IPS-20b (cell line): Measurements from ENCODE around the gene DAZAP1.

Experiments used
- H3K27ac ChIP-seq: one replicate; pipeline ENCODE4 v1.5.1; 2013; ENCODE audit warnings: low read length
- H3K27me3 ChIP-seq: 2 replicates; pipeline ENCODE4 v1.6.1; 2013; ENCODE audit warnings: mild to moderate bottlenecking, low read length, inconsistent platforms; ENCODE audit not compliant: insufficient read depth
- H3K36me3 ChIP-seq: 2 replicates; pipeline ENCODE4 v1.6.1; 2013; ENCODE audit warnings: low read depth, mild to moderate bottlenecking, inconsistent platforms, low read length, moderate library complexity; ENCODE audit not compliant: insufficient read depth
- H3K4me1 ChIP-seq: 2 replicates; pipeline ENCODE4 v1.6.1; 2013; ENCODE audit warnings: mild to moderate bottlenecking, control low read depth, inconsistent platforms, low read length, moderate library complexity; ENCODE audit not compliant: insufficient read depth
- H3K4me3 ChIP-seq: 2 replicates; pipeline ENCODE4 v1.5.1; 2013; ENCODE audit warnings: mild to moderate bottlenecking, low read length, inconsistent platforms
- H3K9ac ChIP-seq: 2 replicates; pipeline ENCODE4 v1.6.1; 2013; ENCODE audit warnings: low read depth, mild to moderate bottlenecking, inconsistent platforms, low read length, moderate library complexity
- H3K9me3 ChIP-seq: 2 replicates; pipeline ENCODE4 v1.6.1; 2013; ENCODE audit warnings: mild to moderate bottlenecking, low read depth, low read length, inconsistent platforms; ENCODE audit not compliant: insufficient read depth

Gene DAZAP1

DNA sequence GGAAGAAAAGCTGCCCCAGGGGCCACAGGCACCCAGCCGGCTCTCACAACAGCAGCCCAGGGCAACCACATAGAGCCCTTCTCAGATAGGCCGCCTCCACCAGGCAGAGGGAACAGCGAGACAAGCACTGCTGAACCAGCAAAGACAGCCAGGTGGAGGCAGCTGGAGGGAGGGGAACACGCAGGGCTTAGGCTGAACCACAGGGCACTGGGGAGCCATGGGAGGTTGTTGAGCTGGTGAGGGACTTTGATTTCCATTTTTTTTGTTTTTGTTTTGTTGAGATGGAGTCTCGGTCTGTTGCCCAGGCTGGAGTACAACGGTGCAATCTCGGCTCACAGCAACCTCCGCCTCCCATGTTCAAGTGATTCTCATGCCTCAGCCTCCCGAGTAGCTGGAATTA is 9.5 kb upstream of the DAZAP1 start:
- peaks cover 7% of the 10 kb centered on the region; the same call in 1 of the 2 replicates for H3K27me3 ChIP-seq

DNA sequence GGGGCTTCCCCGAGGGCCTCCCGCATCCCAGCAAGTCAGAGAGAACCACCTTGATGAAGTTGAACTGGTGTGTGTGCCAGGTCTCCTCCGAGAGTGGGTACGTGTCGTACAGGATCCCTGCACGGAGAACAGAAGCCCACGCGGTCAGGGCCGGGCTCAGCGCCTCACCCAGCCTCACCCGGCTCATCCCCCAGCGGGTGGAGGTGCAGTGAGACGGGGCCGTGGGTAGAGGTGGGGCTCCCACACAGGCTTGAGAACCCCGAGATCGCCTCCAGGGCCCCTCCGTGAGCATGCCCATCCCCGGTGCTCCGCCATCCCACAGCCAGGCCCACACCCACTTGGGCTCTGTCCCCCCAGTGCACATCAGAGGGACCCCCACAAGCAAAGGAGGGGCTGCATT is 8.3 kb upstream of the DAZAP1 start:
- peaks cover 7% of the 10 kb centered on the region; the same call in 1 of the 2 replicates for H3K27me3 ChIP-seq
- no peak overlapping the region for H3K27ac ChIP-seq
- H3K4me3 ChIP-seq = no peak overlapping the region
- no peaks in the 10 kb centered on the region for H3K9me3 ChIP-seq
- no peak overlapping the region for H3K9ac ChIP-seq
- H3K4me1 ChIP-seq = no peaks in the 10 kb centered on the region
- H3K36me3 ChIP-seq = no peaks in the 10 kb centered on the region

More for the DNA sequence above, 9.5 kb upstream of the DAZAP1 start:
- H3K27ac ChIP-seq = no peak overlapping the region
- no peaks in the 10 kb centered on the region for H3K9me3 ChIP-seq
- no peaks in the 10 kb centered on the region for H3K36me3 ChIP-seq
- H3K9ac ChIP-seq = no peak overlapping the region
- no peaks in the 10 kb centered on the region for H3K4me1 ChIP-seq
- H3K4me3 ChIP-seq = no peak overlapping the region

DNA sequence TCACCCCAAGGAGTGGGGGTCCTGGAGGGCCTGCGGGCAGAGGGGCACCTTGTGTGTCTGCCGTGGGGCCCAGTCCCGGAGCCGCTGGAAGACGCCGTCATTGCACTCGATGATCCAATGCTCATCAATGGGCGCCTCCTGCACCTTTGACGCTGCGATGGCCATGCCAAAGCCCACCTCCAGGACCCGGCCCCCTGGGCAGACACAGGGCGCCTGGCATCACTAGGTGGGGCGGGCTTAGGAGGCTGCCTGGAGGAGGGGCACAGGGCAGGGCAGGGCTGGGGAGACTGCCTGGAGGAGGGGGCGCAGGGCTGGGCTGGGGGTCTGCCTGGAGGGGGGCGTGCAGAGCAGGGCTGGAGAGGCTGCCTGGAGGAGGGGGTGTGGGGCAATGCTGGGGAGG is 7.6 kb upstream of the DAZAP1 start:
- H3K36me3 ChIP-seq = no peaks in the 10 kb centered on the region
- no peaks in the 10 kb centered on the region for H3K4me1 ChIP-seq
- H3K9ac ChIP-seq = no peak overlapping the region
- H3K4me3 ChIP-seq = no peak overlapping the region
- peaks cover 7% of the 10 kb centered on the region; the same call in 1 of the 2 replicates for H3K27me3 ChIP-seq
- H3K27ac ChIP-seq = no peak overlapping the region
- H3K9me3 ChIP-seq = no peaks in the 10 kb centered on the region

DNA sequence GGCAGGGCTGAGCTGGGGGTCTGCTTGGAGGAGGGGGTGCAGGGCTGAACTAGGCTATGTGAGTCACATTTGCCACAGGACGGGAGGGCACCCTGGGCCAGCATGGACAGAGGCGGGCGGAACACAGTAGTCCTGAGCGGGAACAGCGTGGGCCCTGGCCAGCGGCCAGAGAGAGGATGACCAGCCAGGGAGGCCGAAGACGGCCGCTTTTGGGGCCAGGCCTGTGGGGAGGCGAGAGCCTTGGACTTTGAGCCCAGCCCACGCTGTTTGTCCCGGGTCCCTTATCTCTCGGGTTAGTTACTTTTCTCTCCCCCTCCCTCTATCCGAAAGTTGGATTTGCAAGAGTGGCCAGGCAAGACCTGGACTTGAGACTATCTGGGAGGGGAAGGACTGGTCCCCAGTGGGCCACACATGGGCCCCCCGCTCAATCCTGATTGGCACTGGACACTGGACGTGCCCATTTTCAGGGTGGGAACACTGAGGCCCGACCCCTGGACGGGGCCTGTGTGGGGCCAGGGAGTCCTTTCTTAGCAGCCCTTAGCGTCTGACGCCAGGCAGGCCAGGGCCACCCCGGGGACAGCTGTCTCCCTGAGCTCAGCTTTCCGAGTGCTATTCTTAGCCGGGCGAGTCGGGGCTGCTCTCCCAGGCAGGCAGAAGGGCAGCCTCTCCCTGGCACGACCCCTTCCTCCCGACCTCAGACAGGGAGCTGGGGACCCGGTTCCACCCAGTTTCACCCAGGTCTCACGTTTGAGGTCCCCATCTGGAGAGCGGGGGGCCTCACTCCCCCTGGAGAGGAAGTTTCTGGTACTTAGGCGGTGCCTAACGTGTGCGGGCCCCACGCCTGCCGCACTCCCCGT is 6.9 kb upstream of the DAZAP1 start:
- H3K36me3 ChIP-seq = no peaks in the 10 kb centered on the region
- peak overlapping the region; percentile 58; the same call in 1 of the 2 replicates for H3K4me3 ChIP-seq
- H3K27ac ChIP-seq = no peak overlapping the region
- H3K9ac ChIP-seq = no peak overlapping the region; the same call in 1 of the 2 replicates
- H3K4me1 ChIP-seq = no peaks in the 10 kb centered on the region
- no peaks in the 10 kb centered on the region for H3K9me3 ChIP-seq
- H3K27me3 ChIP-seq = peaks cover 7% of the 10 kb centered on the region; the same call in 1 of the 2 replicates

DNA sequence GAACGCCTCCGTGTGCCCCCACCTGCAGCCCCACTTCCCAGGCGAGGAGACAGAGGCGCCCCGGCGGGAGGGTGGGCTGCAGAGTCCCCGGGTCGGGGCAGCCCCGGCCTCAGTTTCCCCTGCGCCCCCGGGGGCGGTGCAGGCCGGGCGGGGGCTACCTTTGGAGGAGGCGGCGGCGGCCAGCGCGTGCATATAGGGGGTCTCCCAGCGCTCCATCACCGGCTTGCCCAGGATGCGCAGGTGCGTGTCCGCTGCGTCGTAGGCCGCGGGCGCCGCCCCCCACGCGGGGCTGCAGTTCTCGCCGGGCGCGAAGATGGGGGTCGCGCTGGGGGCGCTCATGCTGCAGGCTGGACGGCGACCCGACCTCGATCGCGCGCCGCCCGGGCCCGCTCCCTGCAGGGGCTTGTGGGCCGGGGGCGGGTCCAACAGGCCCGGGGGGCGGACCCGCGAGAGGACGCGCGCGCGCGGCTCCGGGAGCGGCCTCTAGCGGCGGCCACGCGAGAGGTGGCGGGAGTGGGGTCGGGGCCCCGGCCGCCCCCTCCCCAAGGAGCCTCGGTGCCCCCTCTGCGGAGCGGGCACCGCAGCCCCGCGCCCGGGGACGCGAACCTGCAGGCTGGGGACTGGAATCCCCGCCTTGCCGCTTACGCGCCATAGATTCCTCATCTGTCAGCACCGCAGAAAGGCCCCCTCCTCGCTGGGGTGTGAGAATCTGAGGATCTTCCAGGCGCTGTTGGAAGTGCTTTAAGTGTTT is 6.1 kb upstream of the DAZAP1 start, which contains the start of gene GAMT:
Gene GAMT (minus strand): TSS at position 405 of the 751 bp plus-strand sequence. CDS start 66 bp downstream, at position 339.
- H3K27ac ChIP-seq = no peak within 1 kb of the TSS

DNA sequence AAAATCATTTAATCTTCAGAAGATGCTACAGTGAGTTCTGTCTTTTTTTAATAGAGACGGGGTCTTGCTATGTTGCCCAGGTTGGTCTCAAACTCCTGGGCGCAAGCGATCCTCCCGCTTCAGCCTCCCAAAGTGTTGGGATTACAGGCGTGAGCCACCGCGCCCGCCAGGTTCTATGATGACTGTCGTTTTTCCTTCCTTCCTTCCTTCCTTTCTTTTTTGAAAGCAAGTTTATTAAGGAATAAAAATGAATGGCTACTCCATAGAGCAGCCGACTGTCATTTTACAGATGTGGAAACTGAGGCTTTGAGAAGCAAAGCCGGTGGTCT is 5.5 kb upstream of the DAZAP1 start:
- Histone ChIP-seq H3K4me3 (peak overlapping the region; percentile 58; the same call in 1 of the 2 replicates), H3K36me3 (no peaks in the 10 kb centered on the region), H3K9me3 (no peaks in the 10 kb centered on the region), H3K9ac (no peak overlapping the region), H3K4me1 (no peaks in the 10 kb centered on the region), H3K27ac (no peak overlapping the region), H3K27me3 (peaks cover 7% of the 10 kb centered on the region; the same call in 1 of the 2 replicates)

More for the DNA sequence above, 6.1 kb upstream of the DAZAP1 start, which contains the start of gene GAMT:
- peak within 1 kb of the TSS; percentile 58; the same call in 1 of the 2 replicates for H3K4me3 ChIP-seq
- H3K36me3 ChIP-seq = no peaks in the 10 kb centered on the region
- peaks cover 7% of the 10 kb centered on the region; the same call in 1 of the 2 replicates for H3K27me3 ChIP-seq
- no peaks in the 10 kb centered on the region for H3K9me3 ChIP-seq
- H3K4me1 ChIP-seq = no peaks in the 10 kb centered on the region
- no peak within 1 kb of the TSS; the same call in 1 of the 2 replicates for H3K9ac ChIP-seq

DNA sequence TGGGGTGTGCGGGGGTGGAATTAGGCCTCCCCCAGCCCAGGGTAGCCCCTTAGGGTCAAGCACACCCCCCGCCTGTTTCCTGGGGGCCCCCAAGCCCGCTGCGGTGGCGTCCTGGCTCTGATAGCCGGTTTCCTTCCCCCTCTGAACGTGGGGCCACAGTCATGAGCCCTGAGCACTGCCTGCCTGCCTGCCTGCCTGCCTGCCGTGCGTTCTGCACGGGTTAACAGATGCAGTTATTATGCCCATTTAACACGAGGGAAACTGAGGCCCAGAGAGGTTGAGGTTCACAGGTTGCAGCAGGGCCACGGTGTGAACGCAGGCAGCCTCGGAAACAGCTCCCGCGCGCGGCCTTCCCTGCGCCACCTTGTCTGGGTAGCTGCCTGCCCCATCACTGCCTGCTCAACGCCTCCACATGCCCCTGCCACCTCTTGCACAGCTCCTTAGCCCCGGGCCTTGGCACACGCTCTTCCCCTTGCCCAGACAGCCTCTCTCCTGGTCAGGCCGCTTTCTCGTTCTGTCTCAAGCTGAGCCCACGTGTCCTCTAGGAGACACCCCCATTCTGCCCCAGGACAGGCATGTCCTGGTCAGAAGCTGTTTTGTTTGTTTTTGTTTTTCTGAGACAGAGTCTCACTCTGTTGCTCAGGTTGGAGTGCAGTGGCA is 4.8 kb upstream of the DAZAP1 start:
- no peak overlapping the region for H3K4me3 ChIP-seq
- no peak overlapping the region for H3K27ac ChIP-seq
- no peaks in the 10 kb centered on the region for H3K4me1 ChIP-seq

DNA sequence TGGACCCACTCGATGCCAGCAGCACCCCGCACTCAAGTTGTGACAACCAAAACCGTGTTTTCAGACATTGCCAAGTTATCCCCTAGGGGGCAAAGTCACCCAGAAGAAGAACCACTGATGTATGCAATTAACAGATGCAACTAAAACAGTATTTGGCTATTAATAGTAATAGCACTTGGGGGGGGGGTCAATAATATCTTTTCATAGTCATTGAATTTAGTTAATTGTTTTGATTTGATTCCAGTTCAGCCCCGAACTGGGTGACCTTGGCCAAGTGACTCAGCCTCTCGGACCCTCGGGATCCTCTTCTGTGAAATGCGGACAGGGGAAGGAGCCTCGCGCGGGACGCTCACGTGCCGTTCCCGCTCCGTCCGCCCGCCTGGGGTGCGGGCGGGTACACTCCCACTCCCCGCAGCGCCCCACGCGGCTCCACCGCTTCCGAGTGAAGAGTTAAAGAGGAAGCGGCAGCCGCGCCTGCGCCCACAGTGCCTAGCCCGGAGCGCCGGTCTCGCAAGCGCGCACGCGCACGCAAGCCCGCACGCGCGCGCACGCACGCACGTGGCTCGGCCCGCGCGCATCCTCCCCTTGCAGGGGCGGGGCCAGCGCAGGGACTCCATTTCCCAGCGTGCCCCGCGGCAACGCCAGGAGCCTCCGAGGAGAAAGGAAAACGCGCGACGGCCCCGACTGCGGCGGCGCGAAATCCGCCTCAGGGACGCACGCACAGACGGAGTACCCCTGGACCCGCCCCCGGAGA is 435 bp upstream of the DAZAP1 start:
- H3K36me3 ChIP-seq = peaks cover 17% of the 10 kb centered on the region
- H3K27ac ChIP-seq = no peak overlapping the region
- no peaks in the 10 kb centered on the region for H3K9me3 ChIP-seq
- H3K27me3 ChIP-seq = peaks cover 2% of the 10 kb centered on the region; the same call in 1 of the 2 replicates
- H3K4me1 ChIP-seq = peaks cover 8% of the 10 kb centered on the region
- H3K4me3 ChIP-seq = peak overlapping the region; percentile 86
- H3K9ac ChIP-seq = peak overlapping the region; percentile 68; the same call in 1 of the 2 replicates

More for the DNA sequence above, 4.8 kb upstream of the DAZAP1 start:
- Histone ChIP-seq H3K27me3 (peaks cover 7% of the 10 kb centered on the region; the same call in 1 of the 2 replicates), H3K36me3 (no peaks in the 10 kb centered on the region), H3K9ac (no peak overlapping the region), H3K9me3 (no peaks in the 10 kb centered on the region)

DNA sequence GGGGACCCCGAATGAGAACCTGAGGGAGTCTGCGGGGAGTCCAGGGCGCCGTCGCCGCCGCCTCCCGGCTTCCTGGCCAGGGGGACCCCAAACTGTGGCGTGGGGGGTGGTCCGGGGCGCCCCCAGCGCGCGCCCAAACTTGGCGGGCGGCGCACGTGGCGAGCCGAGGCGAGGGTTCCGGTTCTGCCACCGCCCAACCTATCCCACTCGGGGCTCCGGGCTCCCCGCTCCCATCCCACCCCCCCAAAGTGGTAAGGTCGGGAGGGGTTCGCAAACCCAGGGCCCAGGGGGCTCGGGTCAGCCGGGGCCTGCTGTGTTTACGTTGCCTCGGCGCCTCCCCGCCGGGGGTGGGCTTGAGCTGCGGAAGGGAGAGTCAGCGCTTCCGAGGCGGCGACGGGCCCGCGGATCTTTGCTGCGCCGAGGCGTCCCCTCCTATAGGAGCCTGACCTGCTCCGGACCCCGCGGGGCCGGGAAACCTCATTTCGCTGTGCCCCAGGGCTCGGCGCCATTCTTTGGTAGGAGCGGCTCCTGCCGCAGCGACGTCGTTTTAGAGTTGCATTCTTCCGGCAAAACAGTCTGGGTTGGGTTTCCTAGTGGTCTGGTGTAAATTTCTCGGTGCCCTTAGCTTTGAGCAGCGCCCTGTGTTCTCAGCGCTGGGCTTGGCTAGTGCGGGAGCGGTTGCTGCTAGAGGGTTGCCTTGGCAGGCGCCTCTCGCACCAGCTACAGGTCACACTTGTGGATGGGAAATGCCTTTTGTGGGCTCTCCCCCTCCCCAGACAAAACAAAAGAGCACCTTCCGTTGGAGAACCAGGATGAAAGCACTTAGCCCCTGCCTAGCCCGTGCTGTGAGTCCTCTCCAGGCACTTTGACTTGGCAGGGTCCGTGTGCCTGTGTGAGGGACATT is 1.2 kb downstream of the DAZAP1 start:
- Histone ChIP-seq H3K36me3 (peaks cover 33% of the 10 kb centered on the region), H3K9me3 (no peaks in the 10 kb centered on the region), H3K27me3 (no peaks in the 10 kb centered on the region), H3K9ac (peak overlapping the region; percentile 91), H3K4me3 (peak overlapping the region; percentile 91), H3K27ac (peak overlapping the region; percentile 0), H3K4me1 (peaks cover 8% of the 10 kb centered on the region)
